ENCODE data around the gene MAN1A1. TPM values are rescaled to one million over a fixed set of nuclear protein-coding genes. Genes with fewer than 3 reads are reported as not detected.

The MAN1A1 gene
- total and polyA plus RNA-seq, 2 of the 4 experiments (the other 2 are of a cell fraction): 5.9 to 6.4 TPM

DNA sequence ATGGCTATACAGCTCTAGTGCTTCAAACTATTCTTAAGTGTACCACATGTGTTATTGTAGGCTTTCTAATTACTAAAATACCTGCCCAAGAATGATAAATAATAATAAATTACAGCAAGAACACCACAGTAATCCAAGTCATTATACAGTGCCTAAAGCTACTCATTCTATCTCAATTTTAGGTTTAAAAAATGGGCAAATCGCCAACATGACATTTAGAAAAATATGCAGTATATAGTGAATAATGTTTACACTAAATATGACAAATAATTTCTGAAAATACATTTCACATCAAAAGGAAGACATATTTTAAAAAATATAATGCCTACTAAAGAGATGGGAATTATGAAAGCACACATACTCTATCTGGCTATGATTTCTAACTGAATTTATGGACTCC, 91.8 kb downstream of the MAN1A1 start:
- no peak overlapping the region for H4K8ac ChIP-seq (ENCODE audit: low read depth in 2 of 2, low read length in 2 of 2)
- no peak overlapping the region for H3K23ac ChIP-seq (ENCODE audit: low read depth, low read length)
- H3K18ac ChIP-seq (ENCODE audit: low read depth, low read length): no peak overlapping the region
- no CpG with 5 or more reads among the region's 1 CpG for WGBS, 2 experiments (ENCODE audit: extremely low coverage in 2 of 2, insufficient read length in 1 of 2)
- POLR2A ChIA-PET (ENCODE audit: unreplicated experiment): no interaction called here
- no peak overlapping the region for H3K56ac ChIP-seq (ENCODE audit: extremely low read depth, insufficient read depth, low read length)
- intact Hi-C loops (cut with micrococcal nuclease): no loop called here
- no peak overlapping the region for H3K27ac ChIP-seq (ENCODE audit: insufficient read depth, low read length)
- H2AK5ac ChIP-seq (ENCODE audit: low read depth, low read length): no peak overlapping the region
- H3K9me1 ChIP-seq (ENCODE audit: insufficient read depth, low read length): peaks cover 2% of the 10 kb centered on the region
- in situ Hi-C loops (cut with MboI; ENCODE audit: low sequenced_read_pairs): no loop called here
- H2BK20ac ChIP-seq (ENCODE audit: low read depth, low read length): no peak overlapping the region
- no peak overlapping the region for H3K9ac ChIP-seq (ENCODE audit: low read depth, low read length)
- no peaks in the 10 kb centered on the region for H3K9me3 ChIP-seq (ENCODE audit: control insufficient read depth, insufficient read depth, low read length)
- no peak overlapping the region for H2AFZ ChIP-seq (replicated peaks; ENCODE audit: low read length, poor library complexity)
- ATAC-seq (ENCODE audit: low read depth): no peak
- H4K91ac ChIP-seq (ENCODE audit: insufficient read depth, low read depth, low read length): no peak overlapping the region
- no peak overlapping the region for H2BK120ac ChIP-seq (ENCODE audit: low read depth, low read length)
- DNase-seq: no peak
- H3K27me3 ChIP-seq (ENCODE audit: control insufficient read depth, insufficient read depth, low read length): no peaks in the 10 kb centered on the region
- H3K4me2 ChIP-seq (ENCODE audit: low read depth, low read length): no peak overlapping the region
- H4K5ac ChIP-seq (ENCODE audit: low read depth, low read length): no peak overlapping the region
- BruUV-seq (replicated peaks): no TSS peak
- no peaks in the 10 kb centered on the region for H3K79me1 ChIP-seq (ENCODE audit: low read depth in 1 of 2, low read length in 2 of 2)
- H3K36me3 ChIP-seq (ENCODE audit: control insufficient read depth, insufficient read depth, low read length): no peaks in the 10 kb centered on the region
- H3K14ac ChIP-seq (replicated peaks; ENCODE audit: low read depth, low read length): no peak overlapping the region
- H2BK15ac ChIP-seq (ENCODE audit: low read depth, low read length): no peak overlapping the region
- H2AK9ac ChIP-seq (replicated peaks; ENCODE audit: low read depth, low read length, poor library complexity): no peak overlapping the region
- no peak overlapping the region for H2BK5ac ChIP-seq (ENCODE audit: low read depth, low read length, poor library complexity, severe bottlenecking)
- no peak for TF ChIP-seq RCOR1 (IDR thresholded peaks at IDR 0.05; ENCODE audit: insufficient replicate concordance, low read length)
- no peak for TF ChIP-seq CEBPB (IDR thresholded peaks at IDR 0.05; ENCODE audit: low read depth, low read length)
- no peak for TF ChIP-seq RAD21 (IDR thresholded peaks at IDR 0.05; ENCODE audit: low read length)
- no peak for TF ChIP-seq MAFK (IDR thresholded peaks at IDR 0.05; ENCODE audit: low read depth, low read length)
- no peak for TF ChIP-seq POLR2A (IDR thresholded peaks at IDR 0.05; ENCODE audit: low read depth, low read length)
- TF ChIP-seq SMC3 (IDR thresholded peaks at IDR 0.05; ENCODE audit: low read depth, low read length): no peak
- no peak for TF ChIP-seq FOS (IDR thresholded peaks at IDR 0.05; ENCODE audit: low read depth, low read length)
- TF ChIP-seq, protein P1, sequence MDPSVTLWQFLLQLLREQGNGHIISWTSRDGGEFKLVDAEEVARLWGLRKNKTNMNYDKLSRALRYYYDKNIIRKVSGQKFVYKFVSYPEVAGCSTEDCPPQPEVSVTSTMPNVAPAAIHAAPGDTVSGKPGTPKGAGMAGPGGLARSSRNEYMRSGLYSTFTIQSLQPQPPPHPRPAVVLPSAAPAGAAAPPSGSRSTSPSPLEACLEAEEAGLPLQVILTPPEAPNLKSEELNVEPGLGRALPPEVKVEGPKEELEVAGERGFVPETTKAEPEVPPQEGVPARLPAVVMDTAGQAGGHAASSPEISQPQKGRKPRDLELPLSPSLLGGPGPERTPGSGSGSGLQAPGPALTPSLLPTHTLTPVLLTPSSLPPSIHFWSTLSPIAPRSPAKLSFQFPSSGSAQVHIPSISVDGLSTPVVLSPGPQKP (IDR thresholded peaks at IDR 0.05; ENCODE audit: borderline replicate concordance, low read depth, low read length): no peak
- no peak for TF ChIP-seq BHLHE40 (IDR thresholded peaks at IDR 0.05; ENCODE audit: low read depth, low read length)
- no peak for TF ChIP-seq CHD1 (IDR thresholded peaks at IDR 0.05; ENCODE audit: low read depth, low read length)
- H3K4me3 ChIP-seq (ENCODE audit: insufficient read depth, low read depth, low read length): no peak overlapping the region
- H3K4me1 ChIP-seq (ENCODE audit: control insufficient read depth, insufficient read depth, low read length): peaks cover 2% of the 10 kb centered on the region; the same call in 1 of the 2 replicates
- no peak overlapping the region for H3K4ac ChIP-seq (ENCODE audit: low read depth, low read length)
- dilution Hi-C loops (cut with HindIII; ENCODE audit: low sequenced_read_pairs, unreplicated experiment): no loop called here
- H4K20me1 ChIP-seq (ENCODE audit: insufficient read depth, low read length): no peaks in the 10 kb centered on the region
- CTCF ChIA-PET: interaction anchor here (0.9 kb wide), 1 partner anchor 1819 kb away, joined by 4 read pairs; no protein-coding TSS in a partner anchor
